AG04449 (cell line): ENCODE measurements around the gene RING1.

Experiments used
- CTCF ChIA-PET: fragments of 350-600 bp; formaldehyde crosslinking; extraction: SDS; loops from one replicate; lab custom pipeline; 2021; ENCODE audit warnings: antibody characterized with exemption; lab: Yijun Ruan, JAX
- POLR2A ChIA-PET: fragments of 400-600, 350-600 bp; formaldehyde crosslinking; extraction: SDS; loops from one replicate; lab custom pipeline; 2020; ENCODE audit warnings: antibody characterized with exemption, inconsistent platforms; lab: Yijun Ruan, JAX
- DNase-seq: peaks from one replicate; pipeline ENCODE4 v3.0.0-alpha.2; 2010; ENCODE audit warnings: low read depth, low spot score
- H3K4me3 ChIP-seq: 2 replicates; pipeline ENCODE4 v1.5.1; 2011; ENCODE audit warnings: low read depth, mild to moderate bottlenecking, control low read depth, low read length
- CTCF ChIP-seq: IDR thresholded peaks from one replicate; pipeline ENCODE4 v1.5.1; 2011; ENCODE audit warnings: mild to moderate bottlenecking, moderate library complexity, low read length, control low read depth, inconsistent platforms; ENCODE audit not compliant: insufficient read depth; ENCODE audit errors: missing control alignments

Gene RING1

GRCh38 chr6:33206027-33206863 is 2.1 kb upstream of the RING1 start:
- ChIA-PET POLR2A (interaction anchor here (1.3 kb wide), 1 partner anchor 234 kb away, joined by 4 read pairs; no protein-coding TSS in a partner anchor), CTCF (no interaction called here)
- H3K4me3 ChIP-seq: no peak overlapping the region

GRCh38 chr6:33206864-33207551 is 1.3 kb upstream of the RING1 start:
- H3K4me3 ChIP-seq: peak overlapping the region; percentile 83
- CTCF ChIA-PET: interaction anchor here (1.2 kb wide), 1 partner anchor 40 kb away, joined by 4 read pairs; no protein-coding TSS in a partner anchor
- POLR2A ChIA-PET: interaction anchor here (2.1 to 2.5 kb wide), 2 partner anchors 42 to 235 kb away, joined by 8 to 25 read pairs; no protein-coding TSS in a partner anchor
- DNase-seq: no peak
- TF ChIP-seq CTCF: no peak

More at GRCh38 chr6:33206027-33206863, 2.1 kb upstream of the RING1 start:
- no peak for TF ChIP-seq CTCF
- DNase-seq: no peak

GRCh38 chr6:33207552-33208090 is 679 bp upstream of the RING1 start:
- peak overlapping the region; percentile 83 for H3K4me3 ChIP-seq
- ChIA-PET POLR2A (interaction anchor here (1.5 to 2.5 kb wide), 3 partner anchors 8 to 236 kb away, joined by 5 to 25 read pairs (median 8); no protein-coding TSS in a partner anchor), CTCF (interaction anchor here (0.6 to 1.8 kb wide), 4 partner anchors 10 to 39 kb away, joined by 3 to 12 read pairs (median 4); no protein-coding TSS in a partner anchor)
- TF ChIP-seq CTCF: no peak
- DNase-seq: no peak

GRCh38 chr6:33209856-33210255 is 1.6 kb downstream of the RING1 start:
- CTCF ChIA-PET: interaction anchor here (1.8 to 6.0 kb wide), 2 partner anchors 12 to 40 kb away, joined by 4 to 36 read pairs; no protein-coding TSS in a partner anchor
- H3K4me3 ChIP-seq: no peak overlapping the region
- POLR2A ChIA-PET: no interaction called here
- DNase-seq: no peak
- TF ChIP-seq CTCF: no peak

GRCh38 chr6:33211136-33211535 is 2.8 kb downstream of the RING1 start:
- no peak for DNase-seq
- ChIA-PET POLR2A (no interaction called here), CTCF (interaction anchor here (1.8 to 6.0 kb wide), 2 partner anchors 13 to 38 kb away, joined by 4 to 36 read pairs; no protein-coding TSS in a partner anchor)
- no peak overlapping the region for H3K4me3 ChIP-seq
- TF ChIP-seq CTCF: no peak
